Fibroblast of villous mesenchyme (primary cell): ENCODE measurements around the gene ITGBL1. TPM values are rescaled to one million over a fixed set of nuclear protein-coding genes. Genes with fewer than 3 reads are reported as not detected.

Experiments
- DNase-seq: peaks from one replicate; pipeline ENCODE4 v3.0.0-alpha.2; 2010; ENCODE audit warnings: low read depth
- H3K4me3 ChIP-seq: 2 replicates; pipeline ENCODE4 v1.5.1; 2011; ENCODE audit warnings: low read depth, mild to moderate bottlenecking, low read length
- total RNA-seq: library from RNA; depleted of rRNA; stranded (reverse); fragments of >200 nt; gene quantifications from 2 replicates; pipeline ENCODE4 v1.2.3, GENCODE V29; 2012
- TF ChIP-seq, protein P1 (sequence below): IDR thresholded peaks from 2 replicates; pipeline ENCODE4 v1.5.1; 2012; ENCODE audit warnings: low read depth, mild to moderate bottlenecking, low read length; ENCODE audit not compliant: insufficient read depth

Gene ITGBL1, protein sequence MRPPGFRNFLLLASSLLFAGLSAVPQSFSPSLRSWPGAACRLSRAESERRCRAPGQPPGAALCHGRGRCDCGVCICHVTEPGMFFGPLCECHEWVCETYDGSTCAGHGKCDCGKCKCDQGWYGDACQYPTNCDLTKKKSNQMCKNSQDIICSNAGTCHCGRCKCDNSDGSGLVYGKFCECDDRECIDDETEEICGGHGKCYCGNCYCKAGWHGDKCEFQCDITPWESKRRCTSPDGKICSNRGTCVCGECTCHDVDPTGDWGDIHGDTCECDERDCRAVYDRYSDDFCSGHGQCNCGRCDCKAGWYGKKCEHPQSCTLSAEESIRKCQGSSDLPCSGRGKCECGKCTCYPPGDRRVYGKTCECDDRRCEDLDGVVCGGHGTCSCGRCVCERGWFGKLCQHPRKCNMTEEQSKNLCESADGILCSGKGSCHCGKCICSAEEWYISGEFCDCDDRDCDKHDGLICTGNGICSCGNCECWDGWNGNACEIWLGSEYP
- total RNA-seq, result 21.2 and 42.5 TPM in 2 replicates

DNA sequence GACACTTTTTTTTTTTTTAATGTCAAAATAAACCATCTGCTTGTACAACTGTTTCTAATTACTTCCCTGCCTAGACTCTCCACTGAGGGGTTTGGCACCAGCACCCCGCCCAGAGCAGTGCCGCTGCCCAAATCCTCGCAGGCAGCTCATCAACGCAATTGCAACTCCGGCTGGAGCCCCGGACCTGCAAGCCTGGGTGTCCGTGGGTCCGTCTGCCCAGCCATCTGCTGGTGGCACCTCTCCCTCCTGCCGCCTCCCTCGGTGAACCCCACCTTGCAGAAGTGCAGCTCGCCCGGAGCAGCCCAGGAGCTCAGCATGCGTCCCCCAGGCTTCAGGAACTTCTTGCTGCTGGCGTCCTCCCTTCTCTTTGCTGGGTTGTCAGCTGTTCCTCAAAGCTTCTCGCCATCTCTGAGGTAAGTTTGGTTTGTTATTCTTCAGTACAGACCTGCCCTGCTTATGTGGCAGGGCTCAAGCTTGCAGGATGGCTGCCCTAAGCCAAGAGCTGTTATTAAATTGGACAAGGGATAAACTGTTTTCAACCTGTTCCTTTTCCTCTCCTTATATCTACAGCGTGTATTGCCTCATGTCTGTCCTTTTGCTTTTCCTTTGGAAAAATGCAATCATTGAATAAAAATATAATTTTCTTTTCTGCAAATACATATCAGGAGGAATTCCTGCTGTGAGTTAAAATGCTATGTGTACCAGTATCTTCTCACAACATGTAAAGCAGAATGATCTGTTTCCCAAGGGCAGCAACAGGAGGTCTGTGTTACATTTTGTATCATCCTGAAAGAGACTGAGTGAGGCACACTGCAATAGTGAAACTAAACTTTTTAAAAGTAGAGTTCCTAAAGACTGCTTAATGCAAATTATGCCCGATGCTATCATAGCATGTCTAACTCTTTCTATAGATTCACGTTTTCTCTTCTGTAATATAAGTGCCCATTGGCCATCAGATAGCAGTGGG lies at the start of gene ITGBL1:
TSS of gene ITGBL1 (plus strand) at position 157 of the 967 bp plus-strand sequence. CDS start at position 316, 159 bp downstream.
- TF ChIP-seq, protein P1, sequence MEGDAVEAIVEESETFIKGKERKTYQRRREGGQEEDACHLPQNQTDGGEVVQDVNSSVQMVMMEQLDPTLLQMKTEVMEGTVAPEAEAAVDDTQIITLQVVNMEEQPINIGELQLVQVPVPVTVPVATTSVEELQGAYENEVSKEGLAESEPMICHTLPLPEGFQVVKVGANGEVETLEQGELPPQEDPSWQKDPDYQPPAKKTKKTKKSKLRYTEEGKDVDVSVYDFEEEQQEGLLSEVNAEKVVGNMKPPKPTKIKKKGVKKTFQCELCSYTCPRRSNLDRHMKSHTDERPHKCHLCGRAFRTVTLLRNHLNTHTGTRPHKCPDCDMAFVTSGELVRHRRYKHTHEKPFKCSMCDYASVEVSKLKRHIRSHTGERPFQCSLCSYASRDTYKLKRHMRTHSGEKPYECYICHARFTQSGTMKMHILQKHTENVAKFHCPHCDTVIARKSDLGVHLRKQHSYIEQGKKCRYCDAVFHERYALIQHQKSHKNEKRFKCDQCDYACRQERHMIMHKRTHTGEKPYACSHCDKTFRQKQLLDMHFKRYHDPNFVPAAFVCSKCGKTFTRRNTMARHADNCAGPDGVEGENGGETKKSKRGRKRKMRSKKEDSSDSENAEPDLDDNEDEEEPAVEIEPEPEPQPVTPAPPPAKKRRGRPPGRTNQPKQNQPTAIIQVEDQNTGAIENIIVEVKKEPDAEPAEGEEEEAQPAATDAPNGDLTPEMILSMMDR, result no peak
- H3K4me3 ChIP-seq, result peak within 1 kb of the TSS; percentile 71
- DNase-seq, result peak; percentile 50

DNA sequence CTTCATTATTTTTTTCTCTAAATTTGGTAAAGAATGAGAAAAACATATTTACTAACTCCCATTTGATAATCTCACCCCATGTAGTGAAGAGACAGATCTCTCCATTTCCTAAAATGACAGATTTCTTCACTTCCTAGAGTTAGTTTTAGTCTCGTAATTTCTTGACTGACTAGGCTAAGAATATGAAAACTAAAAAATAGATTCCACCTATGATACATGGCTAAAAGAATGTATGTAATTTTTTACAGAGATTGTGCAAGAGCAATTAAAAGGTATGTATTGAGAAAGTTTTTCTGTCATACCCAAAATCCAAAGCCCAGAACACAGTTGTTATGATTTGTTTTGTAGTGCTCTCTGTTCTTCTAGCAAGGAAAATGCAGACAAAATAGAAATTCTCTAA lies 45.7 kb upstream of the ITGBL1 start:
- H3K4me3 ChIP-seq, result no peak overlapping the region
- TF ChIP-seq, protein P1, result no peak
- no peak for DNase-seq

DNA sequence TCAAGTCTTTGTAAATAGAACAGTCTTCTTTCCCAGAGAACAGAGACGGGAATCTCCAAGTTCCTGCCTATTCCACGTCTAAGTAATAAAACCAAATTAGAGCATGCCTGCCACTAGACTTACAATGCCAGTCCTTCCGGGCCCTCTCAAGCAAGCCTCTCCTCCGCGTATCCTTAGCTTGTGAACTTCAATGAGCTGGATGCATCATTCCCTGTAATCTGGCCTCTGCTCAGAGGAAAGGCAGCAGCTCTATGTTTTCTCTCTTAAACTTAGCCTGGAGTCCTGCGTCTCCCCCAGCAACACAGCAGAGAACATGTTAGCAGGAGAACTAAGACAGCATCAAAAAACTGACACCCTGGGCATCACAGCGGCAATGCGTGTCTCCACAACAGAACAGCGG lies 44.3 kb upstream of the ITGBL1 start:
- peak; percentile 26 for DNase-seq
- TF ChIP-seq, protein P1, result no peak
- no peak overlapping the region for H3K4me3 ChIP-seq

DNA sequence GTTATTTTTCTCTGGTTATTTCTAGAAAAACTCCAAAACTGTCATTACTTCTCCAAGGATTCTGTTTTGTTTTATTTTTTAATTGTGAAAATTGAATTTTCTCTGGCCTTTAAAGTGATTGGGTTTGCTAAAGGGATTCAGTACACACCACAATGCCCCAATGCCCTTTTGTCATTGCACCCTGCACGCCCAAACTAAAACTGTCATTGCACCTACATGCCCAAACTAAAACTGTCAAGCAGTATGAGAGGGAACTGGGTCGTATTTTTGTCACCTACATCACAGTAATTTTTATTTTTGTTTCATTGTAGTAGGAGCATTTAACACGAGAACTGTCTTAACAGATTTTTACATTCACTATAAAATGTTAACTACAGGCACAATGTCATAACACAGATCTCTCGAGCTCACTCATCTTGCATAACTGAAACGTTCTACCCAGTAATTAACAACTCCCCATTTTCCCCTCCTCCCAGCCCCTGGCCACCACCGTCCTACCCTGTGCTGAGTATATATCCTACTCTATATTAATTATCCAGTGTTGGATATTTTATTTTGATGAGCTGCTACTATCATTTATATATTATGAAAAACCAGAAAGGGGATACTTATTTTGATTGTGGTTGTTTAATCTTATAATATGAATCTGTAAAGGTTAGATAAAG lies 43.4 kb upstream of the ITGBL1 start:
- no peak for DNase-seq
- TF ChIP-seq, protein P1, result no peak
- H3K4me3 ChIP-seq, result no peak overlapping the region

DNA sequence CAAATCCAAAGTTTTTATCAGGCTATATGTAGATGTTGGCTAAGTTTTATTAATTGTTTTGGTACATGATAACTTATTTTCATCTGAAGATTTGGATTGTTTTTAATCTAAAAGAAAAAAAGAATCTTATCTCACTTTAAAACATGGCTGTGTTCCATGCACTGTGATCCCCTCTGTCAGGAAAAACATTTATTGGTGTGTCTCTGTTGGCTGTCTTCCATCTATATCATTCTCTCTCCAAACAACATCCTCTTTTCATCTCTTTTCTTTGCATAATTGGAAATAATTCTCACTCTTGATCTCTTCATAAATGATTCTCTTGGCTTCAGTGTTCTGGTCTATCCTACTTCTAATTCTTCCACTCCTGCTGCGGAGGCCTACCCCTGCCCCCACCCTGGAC lies 40.4 kb upstream of the ITGBL1 start:
- H3K4me3 ChIP-seq, result no peak overlapping the region
- no peak for DNase-seq
- TF ChIP-seq, protein P1, result no peak
